Osteocyte (in vitro differentiated cells): Measurements from ENCODE around the gene ZNF891. TPM values are rescaled to one million over a fixed set of nuclear protein-coding genes. Genes with fewer than 3 reads are reported as not detected.
A peak's percentile ranks its signal among the peaks of the same experiment; 100 is the strongest.

Source experiments
- DNase-seq: peaks from one replicate; pipeline ENCODE4 v3.0.0; 2021; ENCODE audit warnings: mixed read lengths; ENCODE audit not compliant: unreplicated experiment; ENCODE audit errors: extremely low spot score
- H3K27ac Mint-ChIP-seq: one replicate; pipeline ENCODE4 v1.8.0; 2021; ENCODE audit warnings: mild to moderate bottlenecking, mixed read lengths; ENCODE audit not compliant: unreplicated experiment
- H3K27me3 Mint-ChIP-seq: one replicate; pipeline ENCODE4 v1.8.0; 2021; ENCODE audit warnings: mixed read lengths; ENCODE audit not compliant: unreplicated experiment
- H3K36me3 Mint-ChIP-seq: one replicate; pipeline ENCODE4 v1.8.0; 2021; ENCODE audit warnings: mixed read lengths; ENCODE audit not compliant: unreplicated experiment
- H3K4me1 Mint-ChIP-seq: one replicate; pipeline ENCODE4 v1.8.0; 2021; ENCODE audit warnings: mixed read lengths; ENCODE audit not compliant: unreplicated experiment
- H3K4me3 Mint-ChIP-seq: one replicate; pipeline ENCODE4 v1.8.0; 2021; ENCODE audit warnings: mild to moderate bottlenecking, moderate library complexity, mixed read lengths; ENCODE audit not compliant: unreplicated experiment
- H3K9me3 Mint-ChIP-seq: one replicate; pipeline ENCODE4 v1.8.0; 2021; ENCODE audit warnings: mixed read lengths; ENCODE audit not compliant: unreplicated experiment
- total RNA-seq: library from RNA; stranded (reverse); gene quantifications from 2 replicates; pipeline ENCODE4 v1.2.1, GENCODE V29; 2021
- TF ChIP-seq, protein P1 (sequence below): fragments of 200-600 bp; sonication (generic); IDR thresholded peaks from 2 replicates; pipeline ENCODE4 v1.5.0; 2021; ENCODE audit warnings: antibody characterized with exemption, mild to moderate bottlenecking, moderate library complexity

ZNF891 gene
- total RNA-seq, 1 donor from 2014 or later, result 2.3 TPM

DNA sequence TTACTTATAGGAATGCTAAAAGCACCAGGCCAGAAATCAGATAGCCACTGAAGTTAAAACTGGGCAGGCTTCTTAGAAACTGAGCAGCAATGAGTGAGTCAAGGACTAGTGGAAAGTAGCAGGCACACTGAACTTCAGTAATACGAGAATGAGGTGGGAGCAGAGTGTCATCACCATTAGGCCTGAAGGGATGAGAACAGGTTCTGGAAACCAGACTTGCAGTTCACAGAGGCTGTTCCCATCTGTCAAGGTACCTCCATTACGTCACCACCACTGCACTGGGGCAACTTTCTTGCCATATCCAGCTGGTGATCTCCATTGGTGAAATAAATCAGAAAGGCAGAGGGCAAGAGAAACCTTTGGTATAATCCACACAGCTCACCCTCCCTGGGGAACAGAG lies 15.9 kb upstream of the ZNF891 start:
- Mint-ChIP-seq H3K4me1 (no peaks in the 10 kb centered on the region), H3K4me3 (no peak overlapping the region), H3K27me3 (no peaks in the 10 kb centered on the region), H3K27ac (no peak overlapping the region), H3K36me3 (peaks cover 76% of the 10 kb centered on the region), H3K9me3 (peaks cover 52% of the 10 kb centered on the region)
- no peak for DNase-seq
- TF ChIP-seq, protein P1, sequence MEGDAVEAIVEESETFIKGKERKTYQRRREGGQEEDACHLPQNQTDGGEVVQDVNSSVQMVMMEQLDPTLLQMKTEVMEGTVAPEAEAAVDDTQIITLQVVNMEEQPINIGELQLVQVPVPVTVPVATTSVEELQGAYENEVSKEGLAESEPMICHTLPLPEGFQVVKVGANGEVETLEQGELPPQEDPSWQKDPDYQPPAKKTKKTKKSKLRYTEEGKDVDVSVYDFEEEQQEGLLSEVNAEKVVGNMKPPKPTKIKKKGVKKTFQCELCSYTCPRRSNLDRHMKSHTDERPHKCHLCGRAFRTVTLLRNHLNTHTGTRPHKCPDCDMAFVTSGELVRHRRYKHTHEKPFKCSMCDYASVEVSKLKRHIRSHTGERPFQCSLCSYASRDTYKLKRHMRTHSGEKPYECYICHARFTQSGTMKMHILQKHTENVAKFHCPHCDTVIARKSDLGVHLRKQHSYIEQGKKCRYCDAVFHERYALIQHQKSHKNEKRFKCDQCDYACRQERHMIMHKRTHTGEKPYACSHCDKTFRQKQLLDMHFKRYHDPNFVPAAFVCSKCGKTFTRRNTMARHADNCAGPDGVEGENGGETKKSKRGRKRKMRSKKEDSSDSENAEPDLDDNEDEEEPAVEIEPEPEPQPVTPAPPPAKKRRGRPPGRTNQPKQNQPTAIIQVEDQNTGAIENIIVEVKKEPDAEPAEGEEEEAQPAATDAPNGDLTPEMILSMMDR, result no peak

DNA sequence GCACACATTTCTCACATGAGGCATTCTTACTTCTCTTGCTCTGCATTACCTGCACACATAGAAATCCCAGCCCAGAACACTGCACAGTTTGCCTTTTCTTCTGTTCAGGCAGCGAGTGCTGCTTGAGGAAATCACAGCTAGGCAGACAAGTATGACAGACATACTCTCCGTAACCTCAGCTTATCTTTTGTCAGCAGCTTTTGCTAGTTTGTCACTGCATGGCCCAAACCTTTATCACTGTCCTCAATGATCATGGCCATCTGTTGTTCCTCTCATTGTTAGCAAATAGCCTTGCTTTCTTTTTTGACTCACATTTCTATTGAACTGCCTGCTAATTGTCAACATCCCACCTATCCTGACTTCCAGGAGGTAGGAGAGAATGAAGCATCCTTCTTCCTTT lies 5.7 kb upstream of the ZNF891 start:
- TF ChIP-seq, protein P1, result no peak
- peaks cover 77% of the 10 kb centered on the region for H3K36me3 Mint-ChIP-seq
- peaks cover 54% of the 10 kb centered on the region for H3K9me3 Mint-ChIP-seq
- no peak overlapping the region for H3K4me3 Mint-ChIP-seq
- H3K27ac Mint-ChIP-seq, result no peak overlapping the region
- DNase-seq, result no peak
- H3K4me1 Mint-ChIP-seq, result peaks cover 10% of the 10 kb centered on the region
- no peaks in the 10 kb centered on the region for H3K27me3 Mint-ChIP-seq

DNA sequence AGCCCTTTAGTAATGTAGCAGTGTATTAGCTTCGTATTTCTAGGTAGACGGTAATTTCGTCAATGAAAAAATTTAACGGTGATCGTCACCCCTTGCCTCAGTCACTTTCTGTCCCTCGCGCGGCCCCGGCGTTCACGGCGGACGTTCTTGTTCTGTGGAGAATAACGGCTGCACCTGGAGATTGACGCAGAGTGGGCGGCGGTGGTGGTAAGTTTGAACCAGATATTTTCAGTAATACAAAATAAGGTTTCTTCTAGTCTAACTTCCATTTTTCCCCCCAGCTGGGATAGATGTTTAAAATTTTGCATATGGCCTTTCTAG lies 694 bp upstream of the ZNF891 start:
- peaks cover 59% of the 10 kb centered on the region for H3K36me3 Mint-ChIP-seq
- peak overlapping the region; percentile 99 for H3K27ac Mint-ChIP-seq
- peaks cover 15% of the 10 kb centered on the region for H3K4me1 Mint-ChIP-seq
- no peak for DNase-seq
- peaks cover 35% of the 10 kb centered on the region for H3K9me3 Mint-ChIP-seq
- no peaks in the 10 kb centered on the region for H3K27me3 Mint-ChIP-seq
- TF ChIP-seq, protein P1, result no peak
- peak overlapping the region; percentile 96 for H3K4me3 Mint-ChIP-seq

DNA sequence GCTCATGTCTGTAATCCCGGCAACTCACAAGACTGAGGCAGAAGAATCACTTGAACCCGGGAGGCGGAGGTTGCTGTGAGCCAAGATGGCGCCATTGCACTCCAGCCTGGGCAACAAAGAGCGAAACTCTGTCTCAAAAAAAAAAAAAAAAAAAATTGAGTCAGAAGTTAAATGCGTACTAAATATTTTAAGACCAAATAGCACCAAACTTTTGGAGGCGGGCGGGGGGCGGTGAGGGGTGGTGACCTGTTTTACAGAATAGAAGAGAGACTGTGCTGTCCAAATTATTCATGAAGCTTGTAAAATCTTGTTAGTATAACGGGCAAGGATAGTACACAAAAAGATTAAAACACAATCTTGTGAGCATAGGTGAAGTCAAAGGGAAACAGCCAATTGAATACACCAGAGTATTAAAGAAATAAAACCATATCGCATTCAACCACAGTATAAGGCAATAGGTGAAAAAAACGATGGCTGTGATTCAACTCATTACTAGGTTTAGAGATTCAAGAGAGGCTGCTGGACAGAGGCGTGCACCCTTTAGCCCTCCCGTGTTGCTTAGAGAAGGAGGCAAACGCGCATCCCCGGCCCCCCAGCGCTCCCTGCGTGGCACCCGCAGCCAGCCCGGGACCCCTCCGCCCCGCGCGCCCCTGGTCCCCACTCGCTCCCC lies 571 bp downstream of the ZNF891 start:
- DNase-seq, result no peak
- TF ChIP-seq, protein P1, result no peak
- peaks cover 36% of the 10 kb centered on the region for H3K9me3 Mint-ChIP-seq

DNA sequence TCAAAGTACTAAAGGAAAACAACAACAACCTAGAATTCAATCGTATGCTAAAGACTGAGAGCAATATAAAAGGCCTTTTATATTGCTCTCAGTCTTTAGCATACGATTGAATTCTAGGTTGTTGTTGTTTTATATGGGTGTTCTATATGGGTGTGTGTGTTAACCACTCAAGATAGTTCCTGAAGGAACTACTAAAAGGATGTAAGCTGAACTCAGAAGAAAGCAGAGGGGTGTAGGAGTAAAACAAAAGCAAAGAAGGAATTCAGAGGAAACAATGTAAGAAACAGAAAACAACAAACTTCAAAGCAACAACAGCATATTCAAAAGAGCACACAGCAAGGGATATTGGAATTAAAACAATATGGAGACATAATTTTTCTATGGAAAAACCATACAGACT lies 5.4 kb downstream of the ZNF891 start:
- Mint-ChIP-seq H3K4me3 (no peak overlapping the region), H3K36me3 (peaks cover 70% of the 10 kb centered on the region), H3K9me3 (peaks cover 47% of the 10 kb centered on the region), H3K27ac (no peak overlapping the region), H3K4me1 (peaks cover 6% of the 10 kb centered on the region), H3K27me3 (no peaks in the 10 kb centered on the region)
- DNase-seq, result no peak
- TF ChIP-seq, protein P1, result no peak

More for the DNA sequence above, 571 bp downstream of the ZNF891 start:
- Mint-ChIP-seq H3K27me3 (no peaks in the 10 kb centered on the region), H3K4me3 (peak overlapping the region; percentile 96), H3K36me3 (peaks cover 58% of the 10 kb centered on the region), H3K27ac (peak overlapping the region; percentile 99), H3K4me1 (peaks cover 15% of the 10 kb centered on the region)
